Nephron (organoid): ENCODE data around the gene DENND1B.

Experiments
- H3K27ac Mint-ChIP-seq, 3 experiments: 2 replicates each; pipeline ENCODE4 v1.8.0; 2020; ENCODE audit warnings: mixed read lengths in 3 of 3, mild to moderate bottlenecking in 2 of 3, moderate library complexity in 1 of 3
- H3K27me3 Mint-ChIP-seq: 2 replicates; pipeline ENCODE4 v1.8.0; 2021; ENCODE audit warnings: low read depth, mild to moderate bottlenecking, moderate library complexity, mixed read lengths
- H3K36me3 Mint-ChIP-seq: 2 replicates; pipeline ENCODE4 v1.8.0; 2020; ENCODE audit warnings: low read depth, mixed read lengths
- H3K4me1 Mint-ChIP-seq: 2 replicates; pipeline ENCODE4 v1.8.0; 2020; ENCODE audit warnings: mixed read lengths
- H3K4me3 Mint-ChIP-seq, 3 experiments: 2 replicates each; pipeline ENCODE4 v1.8.0; 2020; ENCODE audit warnings: mild to moderate bottlenecking in 3 of 3, mixed read lengths in 3 of 3, moderate library complexity in 2 of 3
- H3K9me3 Mint-ChIP-seq: 2 replicates; pipeline ENCODE4 v1.8.0; 2020; ENCODE audit warnings: mixed read lengths
- CTCF ChIP-seq, 3 experiments: fragments of 200-600 bp; sonication (generic); IDR thresholded peaks; one replicate each; pipeline ENCODE4 v1.5.0; 2021; ENCODE audit warnings: antibody characterized with exemption in 3 of 3; ENCODE audit not compliant: unreplicated experiment in 3 of 3

Gene DENND1B

GRCh38 chr1:197486946-197487345, 288.3 kb downstream of the DENND1B start:
- Mint-ChIP-seq H3K4me1 (no peaks in the 10 kb centered on the region), H3K27me3 (peaks cover 8% of the 10 kb centered on the region), H3K36me3 (no peaks in the 10 kb centered on the region), H3K9me3 (peaks cover 27% of the 10 kb centered on the region), H3K4me3 (no peak overlapping the region), H3K27ac (peak overlapping the region in 1 of 3 experiments; percentile 65)
- no peak for TF ChIP-seq CTCF (IDR thresholded peaks at IDR 0.05; ENCODE audit: unreplicated experiment in 3 of 3)

- peaks cover 22% of the 10 kb centered on the region for H3K9me3 Mint-ChIP-seq
Measured at GRCh38 chr1:197485790-197486189, 289.5 kb downstream of the DENND1B start.

GRCh38 chr1:197481101-197481500, 294.2 kb downstream of the DENND1B start:
- H3K4me1 Mint-ChIP-seq, result no peaks in the 10 kb centered on the region
- H3K36me3 Mint-ChIP-seq, result no peaks in the 10 kb centered on the region
- H3K4me3 Mint-ChIP-seq, result no peak overlapping the region
- TF ChIP-seq CTCF (IDR thresholded peaks at IDR 0.05; ENCODE audit: unreplicated experiment in 3 of 3), result no peak
- H3K9me3 Mint-ChIP-seq, result no peaks in the 10 kb centered on the region
- no peaks in the 10 kb centered on the region for H3K27me3 Mint-ChIP-seq
- H3K27ac Mint-ChIP-seq, result peak overlapping the region in 2 of 3 experiments; percentile 23 to 41

More at GRCh38 chr1:197485790-197486189, 289.5 kb downstream of the DENND1B start:
- no peaks in the 10 kb centered on the region for H3K4me1 Mint-ChIP-seq
- no peak overlapping the region for H3K27ac Mint-ChIP-seq
- H3K27me3 Mint-ChIP-seq, result peaks cover 8% of the 10 kb centered on the region
- H3K4me3 Mint-ChIP-seq, result no peak overlapping the region
- H3K36me3 Mint-ChIP-seq, result no peaks in the 10 kb centered on the region
- no peak for TF ChIP-seq CTCF (IDR thresholded peaks at IDR 0.05; ENCODE audit: unreplicated experiment in 3 of 3)

- H3K9me3 Mint-ChIP-seq, result no peaks in the 10 kb centered on the region
- no peak overlapping the region for H3K4me3 Mint-ChIP-seq
- H3K27me3 Mint-ChIP-seq, result no peaks in the 10 kb centered on the region
- H3K36me3 Mint-ChIP-seq, result no peaks in the 10 kb centered on the region
- TF ChIP-seq CTCF (IDR thresholded peaks at IDR 0.05; ENCODE audit: unreplicated experiment in 3 of 3), result no peak
- no peak overlapping the region for H3K27ac Mint-ChIP-seq
- H3K4me1 Mint-ChIP-seq, result no peaks in the 10 kb centered on the region
Measured at GRCh38 chr1:197480446-197480845, 294.8 kb downstream of the DENND1B start.

GRCh38 chr1:197472141-197472540, 303.1 kb downstream of the DENND1B start:
- no peak for TF ChIP-seq CTCF (IDR thresholded peaks at IDR 0.05; ENCODE audit: unreplicated experiment in 3 of 3)
- Mint-ChIP-seq H3K27me3 (no peaks in the 10 kb centered on the region), H3K9me3 (no peaks in the 10 kb centered on the region), H3K4me3 (no peak overlapping the region), H3K4me1 (peaks cover 35% of the 10 kb centered on the region), H3K27ac (peak overlapping the region; percentile 88 to 96 (median 90)), H3K36me3 (no peaks in the 10 kb centered on the region)

- Mint-ChIP-seq H3K4me1 (peaks cover 35% of the 10 kb centered on the region), H3K27ac (peak overlapping the region; percentile 88 to 96 (median 90)), H3K9me3 (no peaks in the 10 kb centered on the region), H3K36me3 (no peaks in the 10 kb centered on the region), H3K4me3 (peak overlapping the region in 2 of 3 experiments; percentile 2 to 61), H3K27me3 (no peaks in the 10 kb centered on the region)
- TF ChIP-seq CTCF (IDR thresholded peaks at IDR 0.05; ENCODE audit: unreplicated experiment in 3 of 3), result no peak
Measured at GRCh38 chr1:197471248-197471985, 303.9 kb downstream of the DENND1B start.
